ENCODE data around the gene RNF213. TPM values are rescaled to one million over a fixed set of nuclear protein-coding genes. Genes with fewer than 3 reads are reported as not detected.
"Not testable (repeated sequence)": the region's sequence is repeated elsewhere in the genome, so short reads cannot be mapped to it uniquely, and the experiment has no call there.

The RNF213 gene
- total RNA-seq, 4 donors from 2014 or later: 90.5 to 186 (median 142) TPM

GRCh38 chr17:80242505-80242904 is 18.1 kb upstream of the RNF213 start:
- Histone ChIP-seq H3K27me3 (no peaks in the 10 kb centered on the region), H3K27ac (no peak overlapping the region), H3K9me3 (no peaks in the 10 kb centered on the region), H3K4me1 (no peaks in the 10 kb centered on the region), H3K36me3 (no peaks in the 10 kb centered on the region), H3K4me3 (no peak overlapping the region)
- DNase-seq: no peak
- TF ChIP-seq POLR2A (IDR thresholded peaks at IDR 0.05): no peak
- TF ChIP-seq, protein P1, sequence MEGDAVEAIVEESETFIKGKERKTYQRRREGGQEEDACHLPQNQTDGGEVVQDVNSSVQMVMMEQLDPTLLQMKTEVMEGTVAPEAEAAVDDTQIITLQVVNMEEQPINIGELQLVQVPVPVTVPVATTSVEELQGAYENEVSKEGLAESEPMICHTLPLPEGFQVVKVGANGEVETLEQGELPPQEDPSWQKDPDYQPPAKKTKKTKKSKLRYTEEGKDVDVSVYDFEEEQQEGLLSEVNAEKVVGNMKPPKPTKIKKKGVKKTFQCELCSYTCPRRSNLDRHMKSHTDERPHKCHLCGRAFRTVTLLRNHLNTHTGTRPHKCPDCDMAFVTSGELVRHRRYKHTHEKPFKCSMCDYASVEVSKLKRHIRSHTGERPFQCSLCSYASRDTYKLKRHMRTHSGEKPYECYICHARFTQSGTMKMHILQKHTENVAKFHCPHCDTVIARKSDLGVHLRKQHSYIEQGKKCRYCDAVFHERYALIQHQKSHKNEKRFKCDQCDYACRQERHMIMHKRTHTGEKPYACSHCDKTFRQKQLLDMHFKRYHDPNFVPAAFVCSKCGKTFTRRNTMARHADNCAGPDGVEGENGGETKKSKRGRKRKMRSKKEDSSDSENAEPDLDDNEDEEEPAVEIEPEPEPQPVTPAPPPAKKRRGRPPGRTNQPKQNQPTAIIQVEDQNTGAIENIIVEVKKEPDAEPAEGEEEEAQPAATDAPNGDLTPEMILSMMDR (IDR thresholded peaks at IDR 0.05): no peak
- intact Hi-C loops (cut with DNase I; ENCODE audit: low total_unique reads): no loop called here

DNA sequence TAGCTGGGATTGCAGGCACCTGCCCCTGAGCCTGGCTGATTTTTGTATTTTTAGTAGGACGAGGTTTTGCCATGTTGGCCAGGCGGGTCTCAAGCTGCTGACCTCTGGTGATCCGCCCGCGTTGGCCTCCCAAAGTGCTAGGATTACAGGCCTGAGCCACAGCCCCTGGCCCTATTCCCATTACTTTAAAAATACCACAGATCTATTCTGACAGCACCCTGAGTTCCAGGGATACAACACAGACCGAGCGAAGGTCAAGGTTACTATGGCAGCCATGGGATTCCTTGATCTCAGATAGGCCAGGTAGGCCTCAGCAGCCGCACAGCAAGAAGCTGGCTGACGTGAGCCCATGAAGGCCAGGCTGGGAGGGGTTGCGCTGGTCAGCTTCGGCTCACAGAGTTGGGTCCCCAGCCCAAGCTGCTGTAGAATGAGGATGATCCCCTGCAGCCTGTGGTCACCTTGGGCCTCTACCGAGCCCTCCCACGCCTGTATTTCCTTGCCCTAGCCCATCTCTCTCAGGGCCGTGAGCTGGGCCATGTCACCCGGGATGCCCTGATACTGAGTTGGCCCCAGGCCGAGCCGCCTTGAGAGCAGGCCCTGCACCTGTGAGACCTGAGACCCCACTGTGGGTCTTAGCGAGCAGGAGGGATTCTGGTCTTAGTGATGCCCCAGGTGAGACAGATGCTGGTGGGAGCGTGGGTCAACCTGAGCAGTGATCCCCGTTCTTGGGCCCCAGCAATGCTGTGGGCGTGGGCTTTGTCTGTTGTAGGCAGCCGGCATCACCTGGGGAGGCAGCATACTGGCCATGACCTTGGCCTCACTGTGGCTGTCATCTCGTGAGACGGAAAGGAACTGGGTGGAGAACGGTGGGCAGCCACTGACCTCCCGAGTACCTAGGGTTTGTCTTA is 16.9 kb upstream of the RNF213 start:
- H3K4me3 ChIP-seq: no peak overlapping the region
- no peak for DNase-seq
- TF ChIP-seq, protein P1 (IDR thresholded peaks at IDR 0.05): no peak
- no peak for TF ChIP-seq POLR2A (IDR thresholded peaks at IDR 0.05)
- H3K27ac ChIP-seq: no peak overlapping the region
- no peaks in the 10 kb centered on the region for H3K27me3 ChIP-seq
- H3K9me3 ChIP-seq: no peaks in the 10 kb centered on the region
- no peaks in the 10 kb centered on the region for H3K36me3 ChIP-seq
- H3K4me1 ChIP-seq: no peaks in the 10 kb centered on the region
- intact Hi-C loops (cut with DNase I; ENCODE audit: low total_unique reads): no loop called here

DNA sequence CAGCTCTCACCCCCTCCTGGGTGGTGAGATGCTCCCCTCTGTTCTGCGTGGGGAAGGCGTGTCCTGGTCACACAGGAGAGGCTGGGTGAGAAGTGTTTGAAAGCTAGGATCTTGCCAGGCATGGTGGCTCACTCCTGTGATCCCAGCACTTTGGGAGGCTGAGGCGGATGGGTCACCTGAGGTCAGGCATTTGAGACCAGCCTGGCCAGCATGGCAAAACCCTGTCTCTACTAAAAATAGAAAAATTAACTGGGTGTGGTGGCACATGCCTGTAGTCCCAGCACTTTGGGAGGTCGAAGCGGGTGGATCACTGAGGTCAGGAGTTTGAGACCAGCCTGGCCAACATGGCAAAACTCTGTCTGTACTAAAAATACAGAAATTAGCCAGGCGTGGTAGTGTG is 16.2 kb upstream of the RNF213 start:
- DNase-seq; H3K36me3 ChIP-seq; H3K27ac ChIP-seq; H3K4me1 ChIP-seq; intact Hi-C loops (cut with DNase I; ENCODE audit: low total_unique reads); H3K4me3 ChIP-seq; H3K27me3 ChIP-seq; H3K9me3 ChIP-seq: not testable (repeated sequence)

DNA sequence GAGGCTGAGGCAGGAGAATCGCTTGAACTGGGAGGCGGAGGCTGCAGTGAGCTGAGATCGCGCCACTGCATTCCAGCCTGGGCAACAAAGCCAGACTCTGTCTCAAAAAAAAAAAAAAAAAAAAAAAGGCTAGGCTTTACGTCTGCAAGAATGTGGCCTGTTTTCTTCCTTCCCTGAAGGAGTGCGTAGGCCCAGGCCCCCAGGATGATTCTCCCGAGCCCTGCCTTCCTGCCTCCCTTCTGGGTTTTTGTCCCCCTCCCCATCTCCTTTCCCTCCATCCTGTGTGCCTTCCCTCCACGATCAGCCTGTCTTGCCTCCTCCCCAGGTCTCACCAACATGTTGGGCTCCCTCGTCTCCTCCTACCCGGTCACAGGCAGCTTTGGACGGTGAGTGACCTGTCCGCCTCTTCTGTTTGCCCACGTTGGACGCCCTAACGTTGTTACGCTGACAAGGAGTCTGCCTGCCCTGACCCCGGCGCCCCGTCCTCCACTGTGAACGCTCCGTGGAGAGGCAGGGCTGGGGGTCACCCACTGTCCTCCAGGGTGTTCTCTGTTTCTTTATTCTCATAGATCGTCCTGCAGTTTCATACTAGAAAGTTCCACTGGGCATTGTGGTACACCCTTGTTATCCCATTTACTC is 15.7 kb upstream of the RNF213 start:
- no peak for TF ChIP-seq POLR2A (IDR thresholded peaks at IDR 0.05)
- TF ChIP-seq, protein P1 (IDR thresholded peaks at IDR 0.05): no peak
- intact Hi-C loops (cut with DNase I; ENCODE audit: low total_unique reads): no loop called here
- no peaks in the 10 kb centered on the region for H3K9me3 ChIP-seq
- H3K4me1 ChIP-seq: no peaks in the 10 kb centered on the region
- H3K36me3 ChIP-seq: no peaks in the 10 kb centered on the region
- no peak for DNase-seq
- H3K4me3 ChIP-seq: no peak overlapping the region
- H3K27ac ChIP-seq: no peak overlapping the region
- H3K27me3 ChIP-seq: no peaks in the 10 kb centered on the region

GRCh38 chr17:80245566-80246265 is 14.9 kb upstream of the RNF213 start:
- H3K4me1 ChIP-seq: no peaks in the 10 kb centered on the region
- no peak for TF ChIP-seq POLR2A (IDR thresholded peaks at IDR 0.05)
- TF ChIP-seq, protein P1 (IDR thresholded peaks at IDR 0.05): no peak
- no peak for DNase-seq
- H3K4me3 ChIP-seq: no peak overlapping the region
- no peaks in the 10 kb centered on the region for H3K27me3 ChIP-seq
- intact Hi-C loops (cut with DNase I; ENCODE audit: low total_unique reads): no loop called here
- H3K36me3 ChIP-seq: no peaks in the 10 kb centered on the region
- no peaks in the 10 kb centered on the region for H3K9me3 ChIP-seq
- no peak overlapping the region for H3K27ac ChIP-seq
